HCT116 (cell line): Measurements from ENCODE around the gene SLCO2A1. TPM values are rescaled to one million over a fixed set of nuclear protein-coding genes. Genes with fewer than 3 reads are reported as not detected.

ENCODE experiments used
- ATAC-seq: fragments of 200-7000 bp; cut with Tn5 transposase; 2 replicates; pipeline ENCODE4 v1.9.1; 2020; ENCODE audit warnings: mild to moderate bottlenecking, moderate library complexity
- BruUV-seq: library from RNA; stranded (reverse); fragments of 400-500 nt; replicated peaks from 2 replicates; lab custom pipeline; 2021; lab: Mats Ljungman, UMichigan
- CTCF ChIA-PET: fragments of 300-600 bp; sonication (Branson Sonifier 250); formaldehyde crosslinking; loops from one replicate; lab custom pipeline; 2021; ENCODE audit warnings: antibody characterized with exemption; lab: Charles Lee
- POLR2A ChIA-PET: fragments of 300-600, 350-600 bp; sonication (Branson Sonifier 250); formaldehyde crosslinking; loops from one replicate; lab custom pipeline; 2021; ENCODE audit warnings: antibody characterized with exemption; lab: Charles Lee
- RAD21 ChIA-PET, 2 experiments: fragments of 300-600 bp; sonication (Branson Sonifier 250); formaldehyde crosslinking; loops; one replicate each; lab custom pipeline; 2023; ENCODE audit warnings: low total read pairs in 2 of 2; ENCODE audit not compliant: uncharacterized antibody in 2 of 2, unreplicated experiment in 2 of 2, low non-redundant PET in 1 of 2; lab: Charles Lee
- DNase-seq: peaks from one replicate; pipeline ENCODE4 v3.0.0-alpha.2; 2010; ENCODE audit warnings: low read depth, low spot score
- H2AFZ ChIP-seq: fragments of 200-600 bp; shearing (Covaris generic), sonication (generic); 2 replicates; pipeline ENCODE4 v1.6.1; 2017; ENCODE audit warnings: low read depth, mixed run types, mixed read lengths, antibody characterized with exemption, low read length; ENCODE audit not compliant: poor library complexity, severe bottlenecking
- H3K27ac ChIP-seq: 2 replicates; pipeline ENCODE4 v1.5.1; 2012; ENCODE audit warnings: low read depth, low read length
- H3K27me3 ChIP-seq: fragments of 200-600 bp; sonication (generic); 2 replicates; pipeline ENCODE4 v1.6.1; 2016; ENCODE audit warnings: mixed run types, low read length, mixed read lengths; ENCODE audit not compliant: insufficient read depth
- H3K36me3 ChIP-seq, 2 experiments: fragments of 200-500 bp in 1 of 2; fragments of 200-600 bp in 1 of 2; sonication (Bioruptor generic) in 1 of 2; sonication (generic) in 1 of 2; 2 replicates each; pipeline versions ENCODE4 v1.5.1 to v1.6.1; 2014 to 2016; ENCODE audit warnings: low read length in 2 of 2, inconsistent platforms in 1 of 2, mixed read lengths in 1 of 2, mixed run types in 1 of 2; ENCODE audit not compliant: insufficient read depth in 2 of 2, control insufficient read depth in 1 of 2
- H3K4me1 ChIP-seq, 2 experiments: fragments of 200-600 bp in 1 of 2; sonication (generic) in 1 of 2; 2 replicates each; pipeline versions ENCODE4 v1.5.1 to v1.6.1; 2012 to 2017; ENCODE audit warnings: low read length in 2 of 2, inconsistent platforms in 1 of 2, mild to moderate bottlenecking in 1 of 2, mixed read lengths in 1 of 2, mixed run types in 1 of 2, moderate library complexity in 1 of 2; ENCODE audit not compliant: insufficient read depth in 2 of 2, control insufficient read depth in 1 of 2
- H3K4me2 ChIP-seq: fragments of 200-600 bp; sonication (generic); 2 replicates; pipeline ENCODE4 v1.6.1; 2017; ENCODE audit warnings: mixed run types, low read length, mixed read lengths
- H3K4me3 ChIP-seq, 2 experiments: fragments of 200-600 bp in 1 of 2; sonication (generic) in 1 of 2; replicated peaks in 1 of 2; 2 replicates each; pipeline ENCODE4 v1.5.1; 2011 to 2016; ENCODE audit warnings: low read length in 2 of 2, control low read depth in 1 of 2, low read depth in 1 of 2, mild to moderate bottlenecking in 1 of 2, mixed read lengths in 1 of 2, mixed run types in 1 of 2
- H3K79me2 ChIP-seq: fragments of 200-600 bp; sonication (generic); 2 replicates; pipeline ENCODE4 v1.6.1; 2017; ENCODE audit warnings: mild to moderate bottlenecking, mixed run types, low read length, moderate library complexity, mixed read lengths; ENCODE audit not compliant: insufficient read depth
- H3K9ac ChIP-seq: fragments of 200-600 bp; sonication (generic); 2 replicates; pipeline ENCODE4 v1.6.1; 2016; ENCODE audit warnings: low read length, mixed read lengths
- H3K9me2 ChIP-seq: fragments of 200-600 bp; sonication (generic), shearing (Covaris generic); 2 replicates; pipeline ENCODE4 v1.6.1; 2017; ENCODE audit warnings: mixed run types, mild to moderate bottlenecking, moderate library complexity; ENCODE audit not compliant: insufficient read depth
- H3K9me3 ChIP-seq, 2 experiments: fragments of 200-500 bp in 1 of 2; fragments of 200-600 bp in 1 of 2; sonication (Bioruptor generic) in 1 of 2; sonication (generic) in 1 of 2; 2 replicates each; pipeline ENCODE4 v1.6.1; 2014 to 2017; ENCODE audit warnings: low read length in 2 of 2, mixed read lengths in 2 of 2, inconsistent platforms in 1 of 2, low read depth in 1 of 2, mild to moderate bottlenecking in 1 of 2, mixed run types in 1 of 2, moderate library complexity in 1 of 2; ENCODE audit not compliant: control insufficient read depth in 1 of 2, insufficient read depth in 1 of 2
- H4K20me1 ChIP-seq: fragments of 200-600 bp; sonication (generic), shearing (Covaris generic); 2 replicates; pipeline ENCODE4 v1.6.1; 2017; ENCODE audit warnings: mixed run types, mild to moderate bottlenecking, moderate library complexity; ENCODE audit not compliant: insufficient read depth
- CBX3 ChIP-seq: IDR thresholded peaks from 2 replicates; pipeline ENCODE4 v1.6.1; 2012; ENCODE audit warnings: low read depth
- CEBPB ChIP-seq: IDR thresholded peaks from 2 replicates; pipeline ENCODE4 v1.6.1; 2012; ENCODE audit warnings: low read depth
- CTCF ChIP-seq, 3 experiments: fragments of 200-600 bp in 1 of 3; sonication (generic) in 1 of 3; IDR thresholded peaks in 2 of 3; conservative IDR thresholded peaks in 1 of 3; 2 replicates each; pipeline ENCODE4 v1.5.1; 2012 to 2017; ENCODE audit warnings: low read depth in 2 of 3, low read length in 2 of 3, antibody characterized with exemption in 1 of 3, borderline replicate concordance in 1 of 3, control low read depth in 1 of 3, mild to moderate bottlenecking in 1 of 3, mixed read lengths in 1 of 3, mixed run types in 1 of 3, moderate library complexity in 1 of 3; ENCODE audit not compliant: insufficient read depth in 1 of 3
- ELF1 ChIP-seq: IDR thresholded peaks from 2 replicates; pipeline ENCODE4 v1.6.1; 2012; ENCODE audit warnings: low read depth, borderline replicate concordance
- EZH2 ChIP-seq: fragments of 200-600 bp; sonication (generic); IDR thresholded peaks from 2 replicates; pipeline ENCODE4 v1.6.1; 2017; ENCODE audit warnings: antibody characterized with exemption, mixed run types
- EZH2phosphoT487 ChIP-seq: fragments of 200-600 bp; IDR thresholded peaks from 2 replicates; pipeline ENCODE4 v1.6.1; 2018; ENCODE audit warnings: antibody characterized with exemption, borderline replicate concordance
- MAX ChIP-seq: IDR thresholded peaks from 2 replicates; pipeline ENCODE4 v1.6.1; 2012
- POLR2A ChIP-seq: IDR thresholded peaks from 2 replicates; pipeline ENCODE4 v1.7.0; 2011; ENCODE audit warnings: borderline replicate concordance; ENCODE audit not compliant: insufficient read depth, insufficient read length; ENCODE audit errors: extremely low read depth
- RAD21 ChIP-seq: IDR thresholded peaks from 2 replicates; pipeline ENCODE4 v1.6.1; 2012; ENCODE audit warnings: low read depth, mild to moderate bottlenecking
- SIN3A ChIP-seq: IDR thresholded peaks from 2 replicates; pipeline ENCODE4 v1.6.1; 2012; ENCODE audit warnings: low read depth
- SP1 ChIP-seq: IDR thresholded peaks from 2 replicates; pipeline ENCODE4 v1.6.1; 2012; ENCODE audit warnings: low read depth
- TCF7L2 ChIP-seq: IDR thresholded peaks from 2 replicates; pipeline ENCODE4 v1.7.0; 2011; ENCODE audit warnings: borderline replicate concordance, inconsistent platforms; ENCODE audit not compliant: insufficient read depth, insufficient read length; ENCODE audit errors: extremely low read depth
- YY1 ChIP-seq: IDR thresholded peaks from 2 replicates; pipeline ENCODE4 v1.6.1; 2011; ENCODE audit warnings: low read length, low read depth, moderate library complexity, mild to moderate bottlenecking; ENCODE audit not compliant: insufficient replicate concordance; ENCODE audit errors: extremely low read depth
- ZBTB33 ChIP-seq: IDR thresholded peaks from 2 replicates; pipeline ENCODE4 v1.6.1; 2011; ENCODE audit warnings: mild to moderate bottlenecking, low read length, moderate library complexity; ENCODE audit not compliant: insufficient replicate concordance; ENCODE audit errors: extremely low read depth
- ZNF274 ChIP-seq: fragments of 200-500 bp; sonication (Bioruptor generic); IDR thresholded peaks from 2 replicates; pipeline ENCODE4 v1.6.1; 2014; ENCODE audit warnings: mild to moderate bottlenecking, low read depth, low read length, inconsistent platforms
- intact Hi-C: fragments of 100-400 bp; cut with micrococcal nuclease; formaldehyde crosslinking; loops from 2 replicates; pipeline ENCODE4 v1.10.0; 2022
- total RNA-seq: library from RNA; stranded (reverse); gene quantifications from one replicate; pipeline ENCODE4 v1.2.1, GENCODE V29; 2021; ENCODE audit not compliant: unreplicated experiment

The SLCO2A1 gene
- total RNA-seq, 1 experiment from 2014 or later = 0.52 TPM

GRCh38 chr3:133979553-133979952, 50.2 kb downstream of the SLCO2A1 start:
- intact Hi-C loops = no loop called here
- Histone ChIP-seq H3K27me3 (no peaks in the 10 kb centered on the region), H3K4me3 (no peak overlapping the region), H3K36me3 (no peaks in the 10 kb centered on the region), H3K79me2 (no peaks in the 10 kb centered on the region), H3K9ac (no peak overlapping the region), H2AFZ (no peak overlapping the region), H3K27ac (no peak overlapping the region), H3K9me2 (no peaks in the 10 kb centered on the region), H3K9me3 (no peaks in the 10 kb centered on the region), H4K20me1 (no peaks in the 10 kb centered on the region), H3K4me1 (no peaks in the 10 kb centered on the region), H3K4me2 (no peak overlapping the region)
- BruUV-seq = no TSS peak
- DNase-seq = no peak
- ChIA-PET RAD21 (no interaction called here), POLR2A (no interaction called here), CTCF (no interaction called here)
- no peak for ATAC-seq
- TF ChIP-seq ZNF274 (no peak), ZBTB33 (no peak), SP1 (no peak), CBX3 (no peak), CEBPB (no peak), EZH2phosphoT487 (no peak)

- H3K27ac ChIP-seq = no peak overlapping the region
- H3K4me2 ChIP-seq = no peak overlapping the region
- intact Hi-C loops = no loop called here
- H3K27me3 ChIP-seq = no peaks in the 10 kb centered on the region
- no peaks in the 10 kb centered on the region for H3K4me1 ChIP-seq
- ATAC-seq = no peak
- H3K36me3 ChIP-seq = no peaks in the 10 kb centered on the region
- H3K9ac ChIP-seq = no peak overlapping the region
- BruUV-seq = no TSS peak
- DNase-seq = no peak
- H3K79me2 ChIP-seq = no peaks in the 10 kb centered on the region
- POLR2A ChIA-PET = interaction anchor here (1.6 kb wide), 1 partner anchor 13 kb away, joined by 5 read pairs; no protein-coding TSS in a partner anchor
- no peaks in the 10 kb centered on the region for H3K9me2 ChIP-seq
- no peak overlapping the region for H3K4me3 ChIP-seq
- no peak for TF ChIP-seq TCF7L2
- no peak for TF ChIP-seq SIN3A
- no peak for TF ChIP-seq EZH2
- no peak for TF ChIP-seq YY1
- no peak for TF ChIP-seq CTCF (IDR thresholded peaks at IDR 0.05 in 2 of 3, conservative IDR thresholded peaks at IDR 0.05 in 1 of 3; ENCODE audit: borderline replicate concordance in 1 of 3, insufficient read depth in 1 of 3, low read depth in 2 of 3, low read length in 2 of 3)
- no peak for TF ChIP-seq EZH2phosphoT487
- no peak for TF ChIP-seq ELF1
- TF ChIP-seq POLR2A = no peak
- no peak for TF ChIP-seq RAD21
- no peak for TF ChIP-seq MAX
- TF ChIP-seq CBX3 = no peak
- TF ChIP-seq ZNF274 = no peak
- no peaks in the 10 kb centered on the region for H3K9me3 ChIP-seq
- H2AFZ ChIP-seq = no peak overlapping the region
- CTCF ChIA-PET = interaction anchor here (0.9 kb wide), 1 partner anchor 13 kb away, joined by 3 read pairs; no protein-coding TSS in a partner anchor
- no peaks in the 10 kb centered on the region for H4K20me1 ChIP-seq
- RAD21 ChIA-PET = no interaction called here
These were observed 52.2 kb downstream of the SLCO2A1 start for GRCh38 chr3:133977568-133977967.
